ENCODE results near the gene TTF2.

The TTF2 gene

GRCh38 chr1:117087686-117088085 is 27.6 kb downstream of the TTF2 start:
- Histone ChIP-seq H3K36me3 (ENCODE audit: low read length) (peaks cover 63% of the 10 kb centered on the region), H3K4me3 (ENCODE audit: insufficient read depth, low read length, poor library complexity, severe bottlenecking) (no peak overlapping the region), H3K4me2 (ENCODE audit: low read depth, low read length, poor library complexity, severe bottlenecking) (no peak overlapping the region), H3K27ac (ENCODE audit: low read depth, low read length) (no peak overlapping the region), H3K9ac (ENCODE audit: low read length) (no peak overlapping the region), H3K9me2 (replicated peaks; ENCODE audit: insufficient read depth, low read length) (no peaks in the 10 kb centered on the region), H3K79me2 (ENCODE audit: insufficient read depth, low read length) (no peaks in the 10 kb centered on the region), H2AFZ (ENCODE audit: low read depth, low read length, severe bottlenecking) (no peak overlapping the region), H3K9me3 (ENCODE audit: insufficient read depth, low read length) (no peaks in the 10 kb centered on the region), H3F3A (ENCODE audit: insufficient read depth) (no peaks in the 10 kb centered on the region), H4K20me1 (ENCODE audit: low read depth, low read length) (no peaks in the 10 kb centered on the region), H3K27me3 (ENCODE audit: low read length) (no peaks in the 10 kb centered on the region)
- TF ChIP-seq CTCF (IDR thresholded peaks at IDR 0.05; ENCODE audit: insufficient read depth, low read length, poor library complexity, severe bottlenecking): no peak
- no peak for TF ChIP-seq EZH2phosphoT487 (conservative IDR thresholded peaks at IDR 0.05; ENCODE audit: low read length)

- Histone ChIP-seq H3K27me3 (ENCODE audit: low read length) (no peaks in the 10 kb centered on the region), H3K79me2 (ENCODE audit: insufficient read depth, low read length) (no peaks in the 10 kb centered on the region), H3K9ac (ENCODE audit: low read length) (no peak overlapping the region), H3K4me2 (ENCODE audit: low read depth, low read length, poor library complexity, severe bottlenecking) (no peak overlapping the region), H3K36me3 (ENCODE audit: low read length) (peaks cover 69% of the 10 kb centered on the region), H2AFZ (ENCODE audit: low read depth, low read length, severe bottlenecking) (no peak overlapping the region), H4K20me1 (ENCODE audit: low read depth, low read length) (no peaks in the 10 kb centered on the region), H3K9me3 (ENCODE audit: insufficient read depth, low read length) (no peaks in the 10 kb centered on the region), H3K9me2 (replicated peaks; ENCODE audit: insufficient read depth, low read length) (no peaks in the 10 kb centered on the region), H3K27ac (ENCODE audit: low read depth, low read length) (no peak overlapping the region), H3K4me3 (ENCODE audit: insufficient read depth, low read length, poor library complexity, severe bottlenecking) (no peak overlapping the region), H3F3A (ENCODE audit: insufficient read depth) (no peaks in the 10 kb centered on the region)
- TF ChIP-seq CTCF (IDR thresholded peaks at IDR 0.05; ENCODE audit: insufficient read depth, low read length, poor library complexity, severe bottlenecking) (no peak), EZH2phosphoT487 (conservative IDR thresholded peaks at IDR 0.05; ENCODE audit: low read length) (no peak)
These were observed 29.9 kb downstream of the TTF2 start for GRCh38 chr1:117089996-117090395.

- Histone ChIP-seq H3K9ac (ENCODE audit: low read length) (no peak overlapping the region), H3K36me3 (ENCODE audit: low read length) (peaks cover 77% of the 10 kb centered on the region)
These were observed 32.5 kb downstream of the TTF2 start for GRCh38 chr1:117092594-117092993.

More at GRCh38 chr1:117092594-117092993, 32.5 kb downstream of the TTF2 start:
- Histone ChIP-seq H3K79me2 (ENCODE audit: insufficient read depth, low read length) (no peaks in the 10 kb centered on the region), H3K4me3 (ENCODE audit: insufficient read depth, low read length, poor library complexity, severe bottlenecking) (no peak overlapping the region), H3K27me3 (ENCODE audit: low read length) (no peaks in the 10 kb centered on the region), H3K9me2 (replicated peaks; ENCODE audit: insufficient read depth, low read length) (no peaks in the 10 kb centered on the region), H3K9me3 (ENCODE audit: insufficient read depth, low read length) (no peaks in the 10 kb centered on the region), H3F3A (ENCODE audit: insufficient read depth) (no peaks in the 10 kb centered on the region), H4K20me1 (ENCODE audit: low read depth, low read length) (no peaks in the 10 kb centered on the region), H2AFZ (ENCODE audit: low read depth, low read length, severe bottlenecking) (no peak overlapping the region), H3K4me2 (ENCODE audit: low read depth, low read length, poor library complexity, severe bottlenecking) (no peak overlapping the region), H3K27ac (ENCODE audit: low read depth, low read length) (no peak overlapping the region)
- TF ChIP-seq CTCF (IDR thresholded peaks at IDR 0.05; ENCODE audit: insufficient read depth, low read length, poor library complexity, severe bottlenecking) (no peak), EZH2phosphoT487 (conservative IDR thresholded peaks at IDR 0.05; ENCODE audit: low read length) (no peak)
